ENCODE measurements around the gene FGF5.
"Not testable (repeated sequence)": the region's sequence is repeated elsewhere in the genome, so short reads cannot be mapped to it uniquely, and the experiment has no call there.

FGF5 gene

GRCh38 chr4:80263541-80264351, 2.7 kb upstream of the FGF5 start:
- no peak overlapping the region for H3K4me3 Mint-ChIP-seq
- DNase-seq: no peak
- CTCF ChIA-PET: no interaction called here
- H3K36me3 Mint-ChIP-seq: no peaks in the 10 kb centered on the region
- H3K27ac Mint-ChIP-seq: no peak overlapping the region
- peaks cover 17% of the 10 kb centered on the region for H3K4me1 Mint-ChIP-seq
- H3K9me3 Mint-ChIP-seq: no peaks in the 10 kb centered on the region
- peaks cover 78% of the 10 kb centered on the region for H3K27me3 Mint-ChIP-seq

- CTCF ChIA-PET: no interaction called here
- Mint-ChIP-seq H3K27me3 (peaks cover 78% of the 10 kb centered on the region), H3K27ac (no peak overlapping the region), H3K36me3 (no peaks in the 10 kb centered on the region), H3K4me1 (peaks cover 17% of the 10 kb centered on the region), H3K9me3 (no peaks in the 10 kb centered on the region), H3K4me3 (no peak overlapping the region)
- DNase-seq: no peak
Observed at GRCh38 chr4:80264352-80264647, 2.2 kb upstream of the FGF5 start.

- no peak overlapping the region for H3K27ac Mint-ChIP-seq
- no peak for DNase-seq
- H3K9me3 Mint-ChIP-seq: no peaks in the 10 kb centered on the region
- no peak overlapping the region for H3K4me3 Mint-ChIP-seq
- CTCF ChIA-PET: no interaction called here
- peaks cover 78% of the 10 kb centered on the region for H3K27me3 Mint-ChIP-seq
- peaks cover 17% of the 10 kb centered on the region for H3K4me1 Mint-ChIP-seq
- H3K36me3 Mint-ChIP-seq: no peaks in the 10 kb centered on the region
Observed at GRCh38 chr4:80264825-80265224, 1.6 kb upstream of the FGF5 start.

- Mint-ChIP-seq H3K9me3 (no peaks in the 10 kb centered on the region), H3K27ac (no peak overlapping the region), H3K4me3 (peak overlapping the region; percentile 17), H3K4me1 (peaks cover 17% of the 10 kb centered on the region), H3K36me3 (no peaks in the 10 kb centered on the region), H3K27me3 (peaks cover 78% of the 10 kb centered on the region)
- DNase-seq: no peak
- CTCF ChIA-PET: no interaction called here
Observed at GRCh38 chr4:80265571-80266252, 752 bp upstream of the FGF5 start.

- Mint-ChIP-seq H3K9me3 (no peaks in the 10 kb centered on the region), H3K4me3 (peak overlapping the region; percentile 42), H3K27ac (no peak overlapping the region), H3K4me1 (peaks cover 17% of the 10 kb centered on the region), H3K27me3 (peaks cover 73% of the 10 kb centered on the region), H3K36me3 (no peaks in the 10 kb centered on the region)
- no peak for DNase-seq
- CTCF ChIA-PET: no interaction called here
Observed at GRCh38 chr4:80266902-80267380, 477 bp downstream of the FGF5 start.

- H3K9me3 Mint-ChIP-seq: no peaks in the 10 kb centered on the region
- H3K4me3 Mint-ChIP-seq: no peak overlapping the region
- CTCF ChIA-PET: no interaction called here
- peaks cover 17% of the 10 kb centered on the region for H3K4me1 Mint-ChIP-seq
- DNase-seq: no peak
- H3K27me3 Mint-ChIP-seq: peaks cover 60% of the 10 kb centered on the region
- no peak overlapping the region for H3K27ac Mint-ChIP-seq
- no peaks in the 10 kb centered on the region for H3K36me3 Mint-ChIP-seq
Observed at GRCh38 chr4:80268081-80268823, 1.8 kb downstream of the FGF5 start.

GRCh38 chr4:80268936-80269335, 2.5 kb downstream of the FGF5 start:
- Mint-ChIP-seq H3K4me1 (peaks cover 17% of the 10 kb centered on the region), H3K36me3 (no peaks in the 10 kb centered on the region), H3K9me3 (no peaks in the 10 kb centered on the region), H3K27ac (no peak overlapping the region), H3K27me3 (peaks cover 57% of the 10 kb centered on the region), H3K4me3 (no peak overlapping the region)
- DNase-seq: no peak
- CTCF ChIA-PET: no interaction called here

- no peak overlapping the region for H3K27ac Mint-ChIP-seq
- peaks cover 43% of the 10 kb centered on the region for H3K27me3 Mint-ChIP-seq
- no peaks in the 10 kb centered on the region for H3K36me3 Mint-ChIP-seq
- no peak for DNase-seq
- CTCF ChIA-PET: no interaction called here
- peaks cover 14% of the 10 kb centered on the region for H3K4me1 Mint-ChIP-seq
- H3K9me3 Mint-ChIP-seq: no peaks in the 10 kb centered on the region
- H3K4me3 Mint-ChIP-seq: no peak overlapping the region
Observed at GRCh38 chr4:80270321-80270720, 3.9 kb downstream of the FGF5 start.

- no peak overlapping the region for H3K27ac Mint-ChIP-seq
Observed at GRCh38 chr4:80270868-80271267, 4.4 kb downstream of the FGF5 start.

GRCh38 chr4:80271801-80272200, 5.3 kb downstream of the FGF5 start:
- CTCF ChIA-PET: no interaction called here
- H3K27me3 Mint-ChIP-seq: peaks cover 28% of the 10 kb centered on the region
- H3K4me3 Mint-ChIP-seq: no peak overlapping the region
- DNase-seq: no peak
- no peaks in the 10 kb centered on the region for H3K36me3 Mint-ChIP-seq
- no peaks in the 10 kb centered on the region for H3K9me3 Mint-ChIP-seq
- no peak overlapping the region for H3K27ac Mint-ChIP-seq
- H3K4me1 Mint-ChIP-seq: peaks cover 4% of the 10 kb centered on the region

More at GRCh38 chr4:80270868-80271267, 4.4 kb downstream of the FGF5 start:
- no peak for DNase-seq
- H3K9me3 Mint-ChIP-seq: no peaks in the 10 kb centered on the region
- H3K36me3 Mint-ChIP-seq: no peaks in the 10 kb centered on the region
- no peak overlapping the region for H3K4me3 Mint-ChIP-seq
- H3K27me3 Mint-ChIP-seq: peaks cover 38% of the 10 kb centered on the region
- CTCF ChIA-PET: no interaction called here
- H3K4me1 Mint-ChIP-seq: peaks cover 9% of the 10 kb centered on the region

- CTCF ChIA-PET: no interaction called here
- no peaks in the 10 kb centered on the region for H3K36me3 Mint-ChIP-seq
- no peak overlapping the region for H3K4me3 Mint-ChIP-seq
- no peak overlapping the region for H3K27ac Mint-ChIP-seq
- no peaks in the 10 kb centered on the region for H3K9me3 Mint-ChIP-seq
- peaks cover 6% of the 10 kb centered on the region for H3K27me3 Mint-ChIP-seq
- DNase-seq: no peak
- no peaks in the 10 kb centered on the region for H3K4me1 Mint-ChIP-seq
Observed at GRCh38 chr4:80276931-80277330, 10.5 kb downstream of the FGF5 start.

GRCh38 chr4:80279751-80280150, 13.3 kb downstream of the FGF5 start:
- no peak for DNase-seq
- Mint-ChIP-seq H3K4me1 (no peaks in the 10 kb centered on the region), H3K9me3 (no peaks in the 10 kb centered on the region), H3K36me3 (no peaks in the 10 kb centered on the region), H3K4me3 (no peak overlapping the region), H3K27ac (no peak overlapping the region), H3K27me3 (peaks cover 4% of the 10 kb centered on the region)
- CTCF ChIA-PET: no interaction called here

GRCh38 chr4:80286451-80286850, 20.0 kb downstream of the FGF5 start:
- no peak for DNase-seq
- CTCF ChIA-PET: no interaction called here
- H3K4me3 Mint-ChIP-seq: no peak overlapping the region
- H3K27ac Mint-ChIP-seq: no peak overlapping the region
- H3K27me3 Mint-ChIP-seq: peaks cover 12% of the 10 kb centered on the region
- no peaks in the 10 kb centered on the region for H3K36me3 Mint-ChIP-seq
- no peaks in the 10 kb centered on the region for H3K4me1 Mint-ChIP-seq
- H3K9me3 Mint-ChIP-seq: no peaks in the 10 kb centered on the region

GRCh38 chr4:80290665-80291064, 24.2 kb downstream of the FGF5 start:
- H3K27me3 Mint-ChIP-seq, DNase-seq, H3K4me1 Mint-ChIP-seq, H3K27ac Mint-ChIP-seq, CTCF ChIA-PET, H3K4me3 Mint-ChIP-seq, H3K36me3 Mint-ChIP-seq, H3K9me3 Mint-ChIP-seq: not testable (repeated sequence)

- Mint-ChIP-seq H3K4me3 (no peak overlapping the region), H3K9me3 (no peaks in the 10 kb centered on the region), H3K27ac (no peak overlapping the region), H3K4me1 (no peaks in the 10 kb centered on the region), H3K36me3 (no peaks in the 10 kb centered on the region), H3K27me3 (no peaks in the 10 kb centered on the region)
- CTCF ChIA-PET: no interaction called here
- no peak for DNase-seq
Observed at GRCh38 chr4:80294206-80294605, 27.7 kb downstream of the FGF5 start.
